ENCODE data around the gene GPATCH1.

DNA sequence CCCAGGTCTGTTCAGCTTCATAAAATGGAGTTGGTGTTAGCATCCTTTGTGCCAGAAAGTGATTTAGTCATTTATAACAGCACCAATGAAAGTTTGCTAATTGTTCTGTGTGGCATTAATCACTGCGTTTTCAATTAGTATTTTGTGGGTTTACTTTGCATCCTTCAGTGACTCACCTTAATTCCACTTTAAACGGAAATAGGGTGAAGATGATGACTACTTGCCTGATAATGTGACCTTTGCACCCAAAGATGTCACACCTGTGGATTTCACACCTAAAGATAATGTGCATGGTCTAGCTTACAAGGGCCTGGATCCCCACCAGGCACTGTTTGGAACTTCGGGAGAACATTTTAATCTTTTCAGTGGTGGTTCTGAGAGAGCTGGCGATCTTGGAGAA, 15.0 kb downstream of the GPATCH1 start:
- TF ChIP-seq, protein P1, sequence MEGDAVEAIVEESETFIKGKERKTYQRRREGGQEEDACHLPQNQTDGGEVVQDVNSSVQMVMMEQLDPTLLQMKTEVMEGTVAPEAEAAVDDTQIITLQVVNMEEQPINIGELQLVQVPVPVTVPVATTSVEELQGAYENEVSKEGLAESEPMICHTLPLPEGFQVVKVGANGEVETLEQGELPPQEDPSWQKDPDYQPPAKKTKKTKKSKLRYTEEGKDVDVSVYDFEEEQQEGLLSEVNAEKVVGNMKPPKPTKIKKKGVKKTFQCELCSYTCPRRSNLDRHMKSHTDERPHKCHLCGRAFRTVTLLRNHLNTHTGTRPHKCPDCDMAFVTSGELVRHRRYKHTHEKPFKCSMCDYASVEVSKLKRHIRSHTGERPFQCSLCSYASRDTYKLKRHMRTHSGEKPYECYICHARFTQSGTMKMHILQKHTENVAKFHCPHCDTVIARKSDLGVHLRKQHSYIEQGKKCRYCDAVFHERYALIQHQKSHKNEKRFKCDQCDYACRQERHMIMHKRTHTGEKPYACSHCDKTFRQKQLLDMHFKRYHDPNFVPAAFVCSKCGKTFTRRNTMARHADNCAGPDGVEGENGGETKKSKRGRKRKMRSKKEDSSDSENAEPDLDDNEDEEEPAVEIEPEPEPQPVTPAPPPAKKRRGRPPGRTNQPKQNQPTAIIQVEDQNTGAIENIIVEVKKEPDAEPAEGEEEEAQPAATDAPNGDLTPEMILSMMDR (IDR thresholded peaks at IDR 0.05), result no peak
- no peak for TF ChIP-seq POLR2A (IDR thresholded peaks at IDR 0.05)

Measured in uterus (tissue), 2 donors.